Measurements from ENCODE around the gene GLYR1. TPM values are rescaled to one million over a fixed set of nuclear protein-coding genes. Genes with fewer than 3 reads are reported as not detected.

Gene GLYR1
- total RNA-seq, 4 donors from 2014 or later: 31.9 to 47.9 (median 45.8) TPM

DNA sequence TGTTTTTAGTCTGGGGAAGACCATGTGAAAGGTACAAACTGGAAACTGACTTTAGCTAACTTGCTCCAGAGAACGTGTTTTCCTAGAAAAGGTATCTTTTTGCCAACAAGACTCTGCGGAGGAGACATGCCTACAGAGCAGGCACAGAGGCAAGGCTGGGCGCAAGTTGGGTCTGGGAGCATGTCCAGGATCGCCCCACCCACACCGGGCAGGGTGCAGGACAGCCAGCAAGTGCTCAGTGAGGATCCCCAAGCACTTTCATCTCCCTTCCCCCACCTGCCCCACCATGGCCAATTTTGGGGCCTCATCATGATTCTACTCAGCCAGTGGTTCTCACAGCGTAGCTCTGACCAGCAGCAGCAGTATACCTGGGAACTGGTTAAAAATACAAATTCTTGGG is 26.4 kb downstream of the GLYR1 start:
- no peak for TF ChIP-seq POLR2A (IDR thresholded peaks at IDR 0.05)
- TF ChIP-seq, protein P1, sequence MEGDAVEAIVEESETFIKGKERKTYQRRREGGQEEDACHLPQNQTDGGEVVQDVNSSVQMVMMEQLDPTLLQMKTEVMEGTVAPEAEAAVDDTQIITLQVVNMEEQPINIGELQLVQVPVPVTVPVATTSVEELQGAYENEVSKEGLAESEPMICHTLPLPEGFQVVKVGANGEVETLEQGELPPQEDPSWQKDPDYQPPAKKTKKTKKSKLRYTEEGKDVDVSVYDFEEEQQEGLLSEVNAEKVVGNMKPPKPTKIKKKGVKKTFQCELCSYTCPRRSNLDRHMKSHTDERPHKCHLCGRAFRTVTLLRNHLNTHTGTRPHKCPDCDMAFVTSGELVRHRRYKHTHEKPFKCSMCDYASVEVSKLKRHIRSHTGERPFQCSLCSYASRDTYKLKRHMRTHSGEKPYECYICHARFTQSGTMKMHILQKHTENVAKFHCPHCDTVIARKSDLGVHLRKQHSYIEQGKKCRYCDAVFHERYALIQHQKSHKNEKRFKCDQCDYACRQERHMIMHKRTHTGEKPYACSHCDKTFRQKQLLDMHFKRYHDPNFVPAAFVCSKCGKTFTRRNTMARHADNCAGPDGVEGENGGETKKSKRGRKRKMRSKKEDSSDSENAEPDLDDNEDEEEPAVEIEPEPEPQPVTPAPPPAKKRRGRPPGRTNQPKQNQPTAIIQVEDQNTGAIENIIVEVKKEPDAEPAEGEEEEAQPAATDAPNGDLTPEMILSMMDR (IDR thresholded peaks at IDR 0.05): no peak
- WGBS, 2 donors: 42 to 76% methylated on average over 5 of the region's 6 CpGs
- intact Hi-C loops (cut with DNase I): no loop called here
- H3K36me3 ChIP-seq: peaks cover 9 to 100% (median 40%) of the 10 kb centered on the region in 3 donors
- no peak overlapping the region for H3K27ac ChIP-seq
- no peak for DNase-seq
- H3K9me3 ChIP-seq: no peaks in the 10 kb centered on the region
- peaks cover 0 to 6% (median 0%) of the 10 kb centered on the region in 3 donors for H3K4me1 ChIP-seq
- H3K27me3 ChIP-seq: no peaks in the 10 kb centered on the region
- H3K4me3 ChIP-seq: no peak overlapping the region

DNA sequence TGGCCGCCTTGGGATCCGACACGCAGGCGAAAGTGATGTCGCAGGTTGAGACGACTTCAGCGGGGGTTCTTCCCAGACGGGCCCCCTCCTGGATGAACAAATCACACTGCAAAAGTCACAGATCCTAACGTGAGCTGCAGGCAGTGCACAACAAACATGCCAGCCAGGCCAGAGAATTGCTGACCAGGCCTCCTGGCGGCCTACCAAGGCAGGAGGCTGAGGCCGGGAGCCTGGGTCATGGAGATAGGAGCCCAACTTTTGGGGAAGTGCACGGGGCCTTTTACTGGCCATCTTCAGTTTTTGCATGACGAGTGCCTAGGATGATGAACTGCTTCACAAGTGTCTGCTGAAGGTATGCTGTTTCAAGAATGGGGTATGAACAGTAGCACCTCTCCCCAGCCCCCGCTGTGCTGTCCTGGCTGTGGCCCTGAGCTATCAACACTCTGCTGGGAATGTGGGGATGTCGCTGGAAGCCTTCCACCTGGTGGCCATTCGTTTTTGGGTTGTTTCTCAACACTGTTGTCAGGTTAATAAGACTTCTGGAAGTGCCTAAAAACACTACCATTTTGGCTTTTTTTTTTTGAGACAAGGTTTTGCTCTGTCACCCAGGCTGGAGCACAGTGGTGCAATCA is 32.4 kb downstream of the GLYR1 start:
- no peak for DNase-seq
- Histone ChIP-seq H3K27me3 (no peaks in the 10 kb centered on the region), H3K36me3 (peaks cover 7 to 100% (median 36%) of the 10 kb centered on the region in 3 donors)

DNA sequence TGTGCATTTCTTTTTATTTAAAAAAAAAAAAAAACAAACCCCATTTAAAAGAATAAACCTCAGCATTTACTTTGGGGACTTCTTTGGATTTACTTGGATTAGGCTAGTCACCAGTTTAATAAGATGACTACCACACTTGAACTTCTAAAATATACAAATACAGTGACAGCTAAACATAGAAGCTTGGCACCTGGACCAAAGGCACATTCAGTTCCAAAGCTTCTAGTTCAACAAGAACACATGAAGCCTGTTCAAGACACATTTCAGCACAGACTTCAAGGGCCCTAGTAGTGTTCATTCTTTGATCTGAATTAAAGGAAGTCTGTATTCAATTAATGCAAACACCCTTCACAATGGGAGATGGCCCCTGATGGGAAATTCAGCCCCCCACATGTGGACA is 33.0 kb downstream of the GLYR1 start:
- Histone ChIP-seq H3K4me3 (no peak overlapping the region), H3K4me1 (peaks cover 0 to 28% (median 3%) of the 10 kb centered on the region in 3 donors), H3K27ac (peak overlapping the region; percentile 14 to 76 (median 68)), H3K27me3 (no peaks in the 10 kb centered on the region), H3K9me3 (no peaks in the 10 kb centered on the region), H3K36me3 (peaks cover 7 to 100% (median 36%) of the 10 kb centered on the region in 3 donors)
- no peak for DNase-seq
- TF ChIP-seq POLR2A (IDR thresholded peaks at IDR 0.05): no peak
- TF ChIP-seq, protein P1 (IDR thresholded peaks at IDR 0.05): no peak
- intact Hi-C loops (cut with DNase I): no loop called here

More for the DNA sequence above, 32.4 kb downstream of the GLYR1 start:
- 64 to 92% methylated on average over 6 to 10 of the region's 16 CpGs for WGBS, 2 donors
- Histone ChIP-seq H3K27ac (peak overlapping the region; percentile 14 to 76 (median 56)), H3K4me3 (no peak overlapping the region), H3K4me1 (peaks cover 0 to 28% (median 3%) of the 10 kb centered on the region in 3 donors), H3K9me3 (no peaks in the 10 kb centered on the region)
- intact Hi-C loops (cut with DNase I): no loop called here
- TF ChIP-seq POLR2A (IDR thresholded peaks at IDR 0.05): no peak
- TF ChIP-seq, protein P1 (IDR thresholded peaks at IDR 0.05): no peak

DNA sequence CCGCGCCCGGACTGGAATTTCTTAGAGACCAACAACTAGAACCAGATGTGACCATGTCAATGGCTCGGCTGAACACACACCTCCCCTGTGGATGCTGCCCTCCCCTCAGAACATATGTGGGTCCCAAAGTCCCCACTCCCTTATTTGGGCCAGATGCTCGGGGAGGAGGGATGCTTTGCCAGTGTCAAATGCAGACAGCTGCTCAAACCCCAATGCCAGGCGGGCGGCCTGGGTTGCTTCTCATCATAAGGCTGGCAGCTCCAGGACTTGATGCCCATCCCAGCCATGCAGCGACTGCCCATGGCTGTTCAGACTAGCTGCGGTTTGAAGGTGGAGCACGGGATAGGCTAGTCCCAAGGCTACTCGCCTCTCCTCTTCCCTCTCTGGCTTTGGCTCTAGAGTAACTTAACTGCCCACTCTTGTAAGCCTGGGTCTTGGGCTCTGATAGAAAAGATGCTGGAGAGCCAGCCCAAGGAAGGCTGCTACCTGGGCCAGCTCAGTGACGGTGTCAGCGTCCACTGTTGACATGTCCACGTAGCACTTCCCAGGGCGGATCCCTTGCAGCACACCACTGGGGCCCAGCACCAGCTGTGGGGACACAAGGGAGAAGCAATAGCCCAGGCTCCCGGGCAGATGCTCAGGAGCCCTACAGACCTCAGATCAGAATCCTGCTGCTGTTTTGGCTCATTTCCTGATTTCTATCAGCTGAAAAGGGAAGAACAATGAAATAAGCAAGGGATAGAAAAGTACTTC is 33.7 kb downstream of the GLYR1 start:
- Histone ChIP-seq H3K27me3 (no peaks in the 10 kb centered on the region), H3K36me3 (peaks cover 7 to 100% (median 37%) of the 10 kb centered on the region in 3 donors), H3K27ac (peak overlapping the region in 3 of 4 donors; percentile 62 to 74 (median 70)), H3K4me3 (no peak overlapping the region), H3K4me1 (peaks cover 0 to 28% (median 3%) of the 10 kb centered on the region in 3 donors), H3K9me3 (no peaks in the 10 kb centered on the region)
- DNase-seq: no peak
- TF ChIP-seq, protein P1 (IDR thresholded peaks at IDR 0.05): no peak
- TF ChIP-seq POLR2A (IDR thresholded peaks at IDR 0.05): no peak
- intact Hi-C loops (cut with DNase I): no loop called here
- WGBS, 2 donors: 96 to 100% methylated on average over 4 to 12 of the region's 16 CpGs

DNA sequence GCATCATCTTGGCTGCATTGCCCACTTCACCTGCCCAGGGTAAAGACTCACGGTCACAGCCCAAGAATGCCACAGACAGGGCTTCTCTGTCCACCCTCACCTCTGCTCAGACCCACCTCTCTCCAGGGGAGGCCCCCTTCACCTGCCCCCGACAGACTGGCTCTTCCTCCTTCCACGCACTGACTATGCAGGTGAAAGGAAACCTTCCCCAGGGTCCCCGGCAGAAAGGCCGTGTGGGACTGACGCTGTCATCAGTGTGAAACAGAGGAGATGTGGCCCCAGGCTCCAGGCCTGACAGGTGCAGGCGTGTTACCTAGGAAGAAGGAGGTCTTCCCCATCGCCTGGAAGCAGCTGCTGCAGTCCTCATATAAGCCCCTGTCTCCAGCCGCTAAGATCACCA is 35.3 kb downstream of the GLYR1 start:
- WGBS, 2 donors: 65% methylated on average over 5 of the region's 9 CpGs; no CpG with 5 or more reads in 1 of the 2 donors
- Histone ChIP-seq H3K36me3 (peaks cover 7 to 99% (median 40%) of the 10 kb centered on the region in 3 donors), H3K9me3 (no peaks in the 10 kb centered on the region), H3K27ac (no peak overlapping the region), H3K27me3 (no peaks in the 10 kb centered on the region), H3K4me3 (no peak overlapping the region), H3K4me1 (peaks cover 0 to 28% (median 3%) of the 10 kb centered on the region in 3 donors)
- no peak for DNase-seq
- intact Hi-C loops (cut with DNase I): no loop called here
- TF ChIP-seq, protein P1 (IDR thresholded peaks at IDR 0.05): no peak
- TF ChIP-seq POLR2A (IDR thresholded peaks at IDR 0.05): no peak
